Activated CD4-positive, CD25-positive, alpha-beta regulatory T cell treated with anti-CD3 and anti-CD28 coated beads, Interleukin-2, amount 50 U/mL, for 24 hours (primary cell): ENCODE data around the gene THEMIS.
A peak's percentile ranks its signal among the peaks of the same experiment; 100 is the strongest.

ENCODE experiments used
- ATAC-seq, 2 donors: fragments of 150-1000 bp; cut with Tn5 transposase; one replicate each; pipeline ENCODE4 v1.10.0; 2021; ENCODE audit warnings: mild to moderate bottlenecking in 1 of 2, moderate library complexity in 1 of 2

The THEMIS gene

GRCh38 chr6:127858727-127859391 is 42.0 kb downstream of the THEMIS start:
- no peak for ATAC-seq

GRCh38 chr6:127857051-127857637 is 43.7 kb downstream of the THEMIS start:
- no peak for ATAC-seq

- peak in 1 of 2 donors; percentile 41 for ATAC-seq
These were observed 45.2 kb downstream of the THEMIS start for GRCh38 chr6:127855542-127856159.

GRCh38 chr6:127854009-127854408 is 46.8 kb downstream of the THEMIS start:
- ATAC-seq, result no peak

GRCh38 chr6:127851197-127851596 is 49.7 kb downstream of the THEMIS start:
- no peak for ATAC-seq

- no peak for ATAC-seq
These were observed 55.6 kb downstream of the THEMIS start for GRCh38 chr6:127845242-127845641.

- ATAC-seq, result no peak
These were observed 56.3 kb downstream of the THEMIS start for GRCh38 chr6:127844529-127844928.

- ATAC-seq, result no peak
These were observed 57.3 kb downstream of the THEMIS start for GRCh38 chr6:127843582-127843981.

- no peak for ATAC-seq
These were observed 58.3 kb downstream of the THEMIS start for GRCh38 chr6:127842562-127842961.

GRCh38 chr6:127841811-127842210 is 59.0 kb downstream of the THEMIS start:
- no peak for ATAC-seq

GRCh38 chr6:127834136-127834535 is 66.7 kb downstream of the THEMIS start:
- ATAC-seq, result no peak

- no peak for ATAC-seq
These were observed 67.5 kb downstream of the THEMIS start for GRCh38 chr6:127833336-127833735.

- ATAC-seq, result no peak
These were observed 68.5 kb downstream of the THEMIS start for GRCh38 chr6:127832381-127832780.

- ATAC-seq, result no peak
These were observed 76.8 kb downstream of the THEMIS start for GRCh38 chr6:127824061-127824460.

GRCh38 chr6:127821431-127821830 is 79.4 kb downstream of the THEMIS start:
- ATAC-seq, result no peak

- no peak for ATAC-seq
These were observed 82.7 kb downstream of the THEMIS start for GRCh38 chr6:127818149-127818548.

- no peak for ATAC-seq
These were observed 84.2 kb downstream of the THEMIS start for GRCh38 chr6:127816643-127817042.

GRCh38 chr6:127813699-127814027 is 87.2 kb downstream of the THEMIS start:
- peak; percentile 45 to 48 for ATAC-seq

GRCh38 chr6:127812985-127813698 is 87.7 kb downstream of the THEMIS start:
- peak; percentile 60 to 61 for ATAC-seq

GRCh38 chr6:127811900-127812570 is 88.8 kb downstream of the THEMIS start:
- ATAC-seq, result no peak

GRCh38 chr6:127807806-127808517 is 92.9 kb downstream of the THEMIS start:
- no peak for ATAC-seq

GRCh38 chr6:127796713-127797112 is 104.1 kb downstream of the THEMIS start:
- ATAC-seq, result no peak
